ENCODE data around the gene MAD2L2. TPM values are rescaled to one million over a fixed set of nuclear protein-coding genes. Genes with fewer than 3 reads are reported as not detected.

MAD2L2 gene
- total RNA-seq, 1 experiment from 2014 or later, result 283 TPM

- H3K9me3 Mint-ChIP-seq, result no peaks in the 10 kb centered on the region; a peak in 1 of 5 replicates
Observed at GRCh38 chr1:11645670-11646265, 35.2 kb downstream of the MAD2L2 start.

More at GRCh38 chr1:11645670-11646265, 35.2 kb downstream of the MAD2L2 start:
- H3K9me3 ChIP-seq (ENCODE audit: control insufficient read depth, low read depth, low read length), result no peaks in the 10 kb centered on the region
- no peak overlapping the region for H3K56ac ChIP-seq (ENCODE audit: insufficient read length, low read depth, low read length)
- no peak overlapping the region for H3K9ac ChIP-seq (ENCODE audit: extremely low read depth, insufficient read length, low read length)
- H3K27ac ChIP-seq (ENCODE audit: insufficient read length, low read depth, low read length), result no peak overlapping the region
- H3K36me3 Mint-ChIP-seq (ENCODE audit: insufficient read depth in 1 of 3, low read depth in 3 of 3), result no peaks in the 10 kb centered on the region
- H3K79me1 ChIP-seq (ENCODE audit: insufficient read depth, low read depth, low read length, poor library complexity, severe bottlenecking), result no peaks in the 10 kb centered on the region
- no peak overlapping the region for H2BK12ac ChIP-seq (ENCODE audit: insufficient read length, low read depth, low read length)
- no peak overlapping the region for H2AFZ ChIP-seq (ENCODE audit: low read length)
- peaks cover 6 to 12% of the 10 kb centered on the region in 2 experiments for H3K4me1 Mint-ChIP-seq
- no peaks in the 10 kb centered on the region for H3K23me2 ChIP-seq (ENCODE audit: insufficient read length, low read depth, low read length, poor library complexity, severe bottlenecking)
- no peak overlapping the region for H4K91ac ChIP-seq (ENCODE audit: insufficient read length, low read depth, low read length)
- H2BK20ac ChIP-seq (ENCODE audit: low read depth, low read length, poor library complexity, severe bottlenecking), result no peak overlapping the region
- peak; percentile 84 for DNase-seq
- no peaks in the 10 kb centered on the region for H4K20me1 ChIP-seq (ENCODE audit: control insufficient read depth, insufficient read depth, insufficient read length)
- H3K27me3 Mint-ChIP-seq (ENCODE audit: low read depth), result peaks cover 20% of the 10 kb centered on the region
- no peaks in the 10 kb centered on the region for H3K4me1 ChIP-seq (ENCODE audit: insufficient read depth, low read length)
- H3K4ac ChIP-seq (ENCODE audit: low read depth, low read length), result no peak overlapping the region
- no CpG with 5 or more reads among the region's 8 CpGs for WGBS (ENCODE audit: extremely low coverage, insufficient read length, low lambda C conversion rate)
- no peak overlapping the region for H3K14ac ChIP-seq (ENCODE audit: insufficient read depth, low read length)
- no peaks in the 10 kb centered on the region for H3K27me3 ChIP-seq (ENCODE audit: insufficient read depth, low read length)
- no peak overlapping the region for H3K27ac Mint-ChIP-seq
- H3K18ac ChIP-seq (ENCODE audit: insufficient read length, low read depth, low read length), result no peak overlapping the region
- H3K79me2 ChIP-seq (ENCODE audit: insufficient read depth, low read length), result no peaks in the 10 kb centered on the region
- H2BK15ac ChIP-seq (ENCODE audit: low read depth, low read length), result no peak overlapping the region
- H2AK5ac ChIP-seq (ENCODE audit: insufficient read length, low read length), result no peak overlapping the region
- no peak overlapping the region for H3K23ac ChIP-seq (ENCODE audit: insufficient read length, low read depth, low read length)
- no peak overlapping the region for H2BK5ac ChIP-seq (ENCODE audit: insufficient read length, low read length)
- H3K4me2 ChIP-seq (ENCODE audit: insufficient read depth, insufficient read length, low read length), result no peak overlapping the region
- peak; percentile 90 for TF ChIP-seq CTCF (conservative IDR thresholded peaks at IDR 0.05)
- no peak overlapping the region for H4K8ac ChIP-seq (replicated peaks; ENCODE audit: insufficient read length, low read depth, low read length)
- no peak overlapping the region for H3K4me3 Mint-ChIP-seq
- H4K5ac ChIP-seq (ENCODE audit: insufficient read length, low read depth, low read length), result no peak overlapping the region
- no peak overlapping the region for H3T11ph ChIP-seq (ENCODE audit: low read length)
- no peak overlapping the region for H2BK120ac ChIP-seq (ENCODE audit: low read depth, low read length, poor library complexity, severe bottlenecking)

Measured in H9 (cell line).